ENCODE data around the gene IL1RL1.
A peak's percentile ranks its signal among the peaks of the same experiment; 100 is the strongest.

Gene IL1RL1

DNA sequence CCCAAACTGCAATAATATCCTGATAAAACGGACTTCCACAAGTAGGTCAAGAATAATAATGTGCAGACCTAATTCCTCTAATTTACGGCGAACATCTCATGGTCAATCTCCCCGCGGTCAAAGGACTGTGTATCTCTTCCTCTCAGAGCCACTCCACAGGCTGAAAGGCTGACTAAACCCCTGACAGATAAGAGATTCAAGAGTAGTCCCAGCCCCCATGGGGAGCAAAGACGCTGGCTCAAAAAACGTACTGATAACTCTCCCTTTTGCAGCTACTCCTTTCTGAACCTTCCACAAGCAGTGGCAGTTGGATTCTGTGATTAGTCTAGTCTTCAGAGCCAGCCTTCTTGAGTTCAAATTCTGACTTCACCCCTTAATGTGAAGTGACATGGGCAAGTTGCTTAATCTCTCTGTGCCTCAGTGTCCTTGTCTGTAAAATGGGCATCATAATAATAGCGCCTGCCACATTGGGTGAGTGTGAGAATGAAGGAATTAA lies 24.6 kb downstream of the IL1RL1 start:
- DNase-seq (ENCODE audit: low read depth in 2 of 2): no peak

DNA sequence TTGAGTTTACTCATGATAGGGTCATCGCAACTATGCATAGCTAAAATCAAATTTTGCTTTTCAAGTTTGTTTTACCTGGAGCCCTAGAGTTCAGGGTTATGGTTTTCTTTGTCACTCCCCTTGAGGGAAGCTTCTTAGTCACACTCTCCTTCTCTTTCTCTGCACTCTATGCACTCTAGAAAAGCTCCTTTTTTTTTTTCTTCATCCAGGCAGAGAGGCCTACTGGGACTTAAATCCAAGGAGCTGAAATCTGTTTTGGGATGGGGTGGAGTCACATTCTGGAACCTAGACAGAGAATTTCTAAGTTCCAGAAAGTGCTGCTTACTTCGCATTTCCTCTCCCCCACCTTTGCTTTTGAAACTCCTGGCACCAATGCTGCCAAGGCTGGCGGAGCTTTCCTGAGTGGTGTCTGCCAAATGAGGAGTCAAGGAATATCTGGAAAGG lies 25.2 kb downstream of the IL1RL1 start:
- no peak for DNase-seq (ENCODE audit: low read depth in 2 of 2)

DNA sequence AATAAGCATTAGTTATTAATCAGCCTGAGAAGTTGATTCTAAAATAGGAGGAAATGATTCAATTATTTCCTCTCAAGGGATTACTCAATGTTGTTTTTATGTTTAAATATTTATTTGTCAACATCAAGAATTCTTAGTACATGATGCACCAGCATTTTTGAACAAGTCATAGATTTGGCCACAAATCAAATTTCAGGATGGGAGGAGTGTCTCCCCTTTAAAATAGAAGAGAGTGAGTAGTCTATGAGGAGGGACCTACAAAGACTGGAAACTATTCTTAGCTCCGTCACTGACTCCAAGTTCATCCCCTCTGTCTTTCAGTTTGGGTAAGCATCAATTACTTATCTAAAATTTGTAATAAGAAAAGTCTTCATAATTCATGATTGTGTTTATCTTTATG lies 25.6 kb downstream of the IL1RL1 start:
- no peak for DNase-seq (ENCODE audit: low read depth in 2 of 2)

DNA sequence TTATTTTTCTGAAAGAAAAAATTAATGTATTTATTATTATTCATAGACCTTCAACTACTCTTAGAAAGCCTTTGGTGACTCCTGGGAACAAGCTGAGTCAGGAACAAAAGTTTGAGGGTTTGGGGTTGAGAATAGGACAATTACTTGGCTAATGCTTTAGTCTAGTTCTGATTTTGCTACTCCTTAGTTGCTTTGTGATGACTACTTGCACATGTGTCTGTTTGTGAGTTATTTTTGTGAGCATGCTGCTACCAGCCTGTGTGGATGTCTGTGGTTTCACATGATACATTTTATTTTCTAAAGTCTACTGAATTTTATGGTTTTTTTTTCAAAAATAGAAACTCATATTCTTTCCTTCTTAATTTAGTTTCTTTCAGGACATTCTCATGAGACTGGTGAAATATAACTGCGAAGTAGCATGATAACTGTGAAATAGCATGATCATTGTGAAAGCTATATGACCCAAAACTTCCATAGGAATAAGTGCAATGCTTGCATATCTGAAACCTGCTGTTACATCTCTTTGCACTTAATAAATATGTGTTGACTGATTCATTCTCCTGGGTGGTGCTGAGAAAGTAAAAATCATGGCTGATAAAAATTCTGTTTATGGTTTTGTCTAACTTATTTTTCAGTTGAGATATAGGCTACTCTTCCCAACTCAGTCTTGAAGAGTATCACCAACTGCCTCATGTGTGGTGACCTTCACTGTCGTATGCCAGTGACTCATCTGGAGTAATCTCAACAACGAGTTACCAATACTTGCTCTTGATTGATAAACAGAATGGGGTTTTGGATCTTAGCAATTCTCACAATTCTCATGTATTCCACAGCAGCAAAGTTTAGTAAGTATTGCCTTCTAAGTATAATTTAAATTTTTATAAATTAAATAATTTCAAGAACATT lies 26.4 kb downstream of the IL1RL1 start:
- no peak for DNase-seq (ENCODE audit: low read depth in 2 of 2)

DNA sequence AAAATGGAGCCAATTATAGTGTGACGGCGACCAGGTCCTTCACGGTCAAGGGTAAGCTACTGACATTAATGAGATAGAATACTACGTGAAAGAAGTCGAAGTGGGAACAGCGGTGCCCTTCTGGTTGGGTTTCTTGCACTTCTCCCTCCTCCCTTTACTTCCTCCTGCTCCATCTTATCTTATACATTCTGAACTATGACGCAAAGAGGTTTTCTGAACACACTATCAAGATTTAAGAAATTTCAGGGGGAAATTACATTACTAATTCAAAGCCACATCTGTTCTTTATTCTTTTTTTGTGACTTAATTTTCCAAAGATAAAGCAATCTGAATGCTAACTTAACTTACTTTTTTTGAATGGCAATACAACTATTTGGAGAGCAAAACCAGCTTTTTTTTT lies 29.4 kb downstream of the IL1RL1 start:
- DNase-seq (ENCODE audit: low read depth in 2 of 2): no peak

DNA sequence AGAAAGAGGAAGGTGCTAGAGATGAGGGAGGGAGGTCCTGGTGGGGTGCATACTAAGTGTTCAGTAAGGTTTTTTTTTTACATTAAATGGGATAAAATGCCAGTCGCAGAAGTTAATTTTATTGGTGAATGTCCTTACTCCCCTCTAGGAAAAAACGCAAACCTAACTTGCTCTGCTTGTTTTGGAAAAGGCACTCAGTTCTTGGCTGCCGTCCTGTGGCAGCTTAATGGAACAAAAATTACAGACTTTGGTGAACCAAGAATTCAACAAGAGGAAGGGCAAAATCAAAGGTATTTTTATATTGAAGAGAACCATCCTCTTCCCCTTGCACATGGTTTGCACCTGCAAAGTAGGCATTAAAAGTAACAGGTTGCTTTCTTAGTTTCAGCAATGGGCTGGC lies 31.5 kb downstream of the IL1RL1 start:
- no peak for DNase-seq (ENCODE audit: low read depth in 2 of 2)

DNA sequence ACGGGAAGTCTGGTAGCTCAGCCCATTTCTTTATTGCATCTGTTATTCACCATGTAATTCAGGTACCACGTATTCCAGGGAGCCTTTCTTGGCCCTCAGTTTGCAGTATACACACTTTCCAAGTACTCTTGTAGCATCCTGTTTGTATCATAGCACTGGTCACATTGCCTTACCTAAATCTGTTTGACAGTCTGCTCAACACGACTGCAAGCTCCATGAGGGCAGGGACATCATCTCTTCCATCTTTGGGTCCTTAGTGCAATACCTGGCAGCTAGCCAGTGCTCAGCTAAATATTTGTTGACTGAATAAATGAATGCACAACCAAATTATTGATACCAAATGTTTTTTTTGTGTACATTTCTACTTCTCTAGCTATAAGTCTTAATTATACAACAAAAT lies 33.0 kb downstream of the IL1RL1 start:
- DNase-seq (ENCODE audit: low read depth in 2 of 2): no peak

DNA sequence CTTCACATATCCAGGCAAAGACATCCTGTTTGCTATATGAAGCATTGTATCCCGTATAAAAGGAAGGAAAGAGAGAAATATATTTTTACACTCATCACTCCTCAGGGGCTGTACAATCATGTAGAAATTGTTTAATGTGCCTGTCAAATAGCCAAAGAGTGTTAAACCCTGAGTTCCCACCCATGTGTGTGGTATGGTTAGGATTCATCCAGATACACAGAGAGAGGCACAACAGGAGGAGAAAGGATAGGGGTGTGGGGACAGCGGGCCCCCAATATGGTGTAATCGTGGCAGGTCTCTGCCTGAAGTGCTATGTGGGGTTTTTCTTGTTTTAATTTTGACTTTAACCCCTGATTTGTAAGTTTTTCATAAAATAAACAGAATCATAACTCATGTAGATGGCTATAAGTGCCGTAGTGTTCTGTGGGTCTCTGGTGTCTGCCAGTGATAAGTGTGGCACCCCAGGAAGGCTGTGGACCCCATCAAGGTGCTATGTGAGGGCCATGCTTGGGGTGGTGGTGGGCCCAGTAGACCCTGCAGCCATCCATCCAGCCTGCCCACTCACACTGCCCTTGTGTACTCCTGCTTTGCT lies 34.1 kb downstream of the IL1RL1 start:
- no peak for DNase-seq (ENCODE audit: low read depth in 2 of 2)

DNA sequence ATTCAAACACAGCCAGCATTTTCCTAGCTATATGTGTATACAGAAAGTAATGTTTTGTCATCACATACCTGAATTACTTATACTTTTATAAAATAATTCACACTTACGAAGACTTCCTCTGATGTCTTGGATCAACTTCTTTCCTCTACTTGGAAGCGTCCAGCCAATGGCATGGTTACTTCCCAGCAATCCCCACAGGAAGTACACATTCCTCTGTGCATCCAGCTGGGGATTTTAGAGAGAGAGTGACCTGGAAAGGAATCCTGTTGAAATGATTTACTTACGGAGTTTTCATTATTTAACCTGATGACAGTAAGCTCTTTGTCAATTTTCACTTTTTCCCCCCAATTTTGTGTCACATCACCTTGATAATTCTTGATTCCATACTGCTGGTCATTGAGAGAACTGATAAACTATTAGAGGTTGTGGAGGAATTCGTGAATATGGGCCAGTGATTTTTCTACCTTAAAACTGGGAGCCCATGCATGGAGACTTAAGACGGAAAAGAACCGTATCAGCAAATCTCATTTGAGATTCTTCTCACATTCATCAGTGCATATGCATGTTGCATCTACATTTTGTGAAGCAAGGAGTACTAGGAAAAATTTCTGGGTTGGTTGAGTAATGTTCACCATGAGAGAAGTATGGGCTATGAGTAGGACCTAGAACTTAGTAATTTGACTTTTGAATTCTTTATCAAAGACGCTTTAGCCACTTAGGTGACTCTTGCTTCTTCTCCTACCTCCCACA lies 35.2 kb downstream of the IL1RL1 start:
- DNase-seq (ENCODE audit: low read depth in 2 of 2): no peak

DNA sequence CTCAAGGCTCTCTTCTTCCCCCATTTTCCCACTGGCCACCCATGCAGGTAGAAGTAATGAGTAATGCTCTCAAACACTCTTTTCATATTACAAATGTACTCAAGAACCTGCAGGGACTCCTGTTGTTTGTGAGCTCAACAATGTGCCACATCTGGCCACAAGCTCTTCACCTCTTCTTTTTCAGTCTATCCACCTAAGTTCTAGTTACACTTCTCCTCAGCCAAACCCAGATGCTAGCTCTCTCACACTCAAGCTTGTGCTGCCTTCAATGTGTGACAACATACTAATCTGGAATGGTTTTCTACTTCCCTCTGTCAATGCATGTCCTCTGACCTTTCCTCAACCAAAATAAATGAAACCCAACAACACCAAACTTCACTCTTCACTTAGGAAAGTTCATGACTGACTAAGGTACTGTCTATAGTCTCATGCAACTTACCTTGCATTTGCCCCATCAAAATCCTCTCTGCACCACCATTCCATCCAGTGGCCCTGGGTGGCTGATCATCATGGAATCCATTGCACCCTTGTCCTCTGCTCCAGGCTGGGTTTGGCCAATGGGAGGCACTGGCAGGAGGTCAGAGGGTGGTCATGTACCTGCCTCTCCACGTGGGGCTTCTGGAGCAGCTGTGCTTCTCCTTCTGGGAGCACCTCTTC lies 38.9 kb downstream of the IL1RL1 start:
- DNase-seq (ENCODE audit: low read depth in 2 of 2): no peak

DNA sequence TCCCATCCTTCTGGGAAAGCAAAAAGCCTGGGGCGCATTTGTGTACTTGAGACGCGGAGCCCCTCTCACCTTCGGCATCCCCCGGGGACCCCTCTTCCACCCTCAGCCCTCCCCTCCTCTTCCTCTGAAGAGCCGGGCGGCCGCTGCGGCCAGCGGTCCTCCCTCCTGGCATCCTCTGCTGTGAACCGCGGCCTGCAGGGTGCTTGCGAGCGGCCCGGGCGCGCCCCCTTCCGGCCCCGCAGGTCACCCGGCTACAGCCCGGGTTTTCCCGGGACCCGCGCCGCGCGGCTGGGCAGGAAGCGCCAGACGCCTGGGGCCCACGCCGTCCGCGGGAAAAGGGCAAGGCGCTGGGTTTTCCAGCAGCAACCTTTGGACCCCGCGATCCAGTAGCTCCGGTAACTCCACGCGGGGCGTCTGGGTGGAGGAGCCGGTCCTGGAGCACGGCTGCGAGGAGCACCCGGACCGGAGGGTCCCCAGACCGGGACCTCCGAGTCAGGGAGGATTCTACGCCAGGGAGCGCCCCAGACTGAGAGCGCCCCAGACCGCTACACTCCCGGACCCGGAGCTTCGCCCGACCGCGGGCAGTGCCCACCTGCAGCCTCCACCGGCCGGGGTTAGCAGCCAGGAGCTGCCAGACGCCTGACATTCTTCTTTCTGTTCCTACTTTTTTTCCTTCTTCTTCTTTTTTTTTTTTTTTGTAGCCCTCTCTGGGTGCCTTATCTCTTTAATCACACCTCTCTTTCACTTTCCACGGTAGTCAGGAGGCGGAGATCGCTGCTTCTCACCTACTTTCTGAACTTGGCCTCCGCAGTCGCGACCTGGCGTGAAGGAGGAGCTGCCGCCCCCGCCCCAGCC lies 44.4 kb downstream of the IL1RL1 start, which contains the start of gene IL18R1:
TSS of gene IL18R1 (plus strand) at position 271 of the 855 bp plus-strand sequence. CDS start 6,865 bp downstream, outside the sequence.
- DNase-seq (ENCODE audit: low read depth in 2 of 2): peak in 1 of 2 experiments; percentile 33

DNA sequence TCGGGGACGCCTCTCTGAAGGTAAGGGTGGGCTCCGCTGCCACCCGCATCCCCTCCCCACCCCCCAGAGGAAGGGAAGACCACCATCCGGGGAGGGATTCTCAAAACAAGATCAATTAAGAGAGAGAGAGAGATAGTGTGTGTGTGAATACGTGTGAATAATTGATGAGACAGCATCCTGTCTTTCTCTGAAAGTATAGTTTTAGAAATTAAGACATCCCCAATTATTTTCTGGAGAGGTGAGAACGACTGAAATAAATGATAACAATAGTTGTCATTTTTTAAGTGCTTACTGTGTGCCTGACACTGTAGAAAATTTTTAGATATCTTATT lies 45.0 kb downstream of the IL1RL1 start:
- no peak for DNase-seq (ENCODE audit: low read depth in 2 of 2)

DNA sequence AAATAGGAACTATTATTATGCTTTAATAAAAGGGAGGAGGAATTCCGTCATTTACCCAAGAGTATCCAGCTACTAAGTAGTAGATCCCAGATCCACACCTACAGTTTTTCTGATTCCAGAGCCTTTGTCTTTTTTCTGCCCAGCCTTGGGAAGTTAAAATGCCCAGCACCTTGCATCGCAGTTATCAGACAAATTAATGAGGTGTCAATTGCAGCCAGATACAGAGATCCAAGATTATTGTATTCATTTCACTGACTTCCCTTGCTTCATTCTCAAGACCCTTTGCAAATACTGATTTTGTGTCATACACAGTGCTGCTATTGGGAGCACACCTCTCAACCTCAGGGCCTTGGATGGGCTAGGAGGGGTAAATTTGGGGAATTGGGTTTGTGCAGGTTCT lies 45.4 kb downstream of the IL1RL1 start:
- no peak for DNase-seq (ENCODE audit: low read depth in 2 of 2)

DNA sequence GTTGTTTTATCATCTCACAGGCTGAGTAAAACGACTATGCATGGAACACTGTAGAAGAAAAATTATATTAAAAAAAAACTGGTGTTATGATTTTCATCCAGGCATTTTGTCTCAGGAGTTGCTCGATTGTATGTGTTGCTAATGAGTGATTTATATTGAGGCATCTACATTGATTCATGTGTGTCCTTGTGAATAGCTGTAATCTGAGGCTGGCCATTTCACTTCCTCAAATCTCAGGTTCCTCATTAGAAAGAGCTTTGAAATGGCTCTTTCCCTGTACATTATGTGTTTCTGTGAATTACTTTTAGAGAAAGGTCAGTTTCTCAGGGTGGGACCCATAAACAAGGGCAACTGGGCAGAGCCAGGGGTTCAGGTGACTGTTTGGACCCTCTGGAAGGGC lies 46.6 kb downstream of the IL1RL1 start:
- DNase-seq (ENCODE audit: low read depth in 2 of 2): no peak

DNA sequence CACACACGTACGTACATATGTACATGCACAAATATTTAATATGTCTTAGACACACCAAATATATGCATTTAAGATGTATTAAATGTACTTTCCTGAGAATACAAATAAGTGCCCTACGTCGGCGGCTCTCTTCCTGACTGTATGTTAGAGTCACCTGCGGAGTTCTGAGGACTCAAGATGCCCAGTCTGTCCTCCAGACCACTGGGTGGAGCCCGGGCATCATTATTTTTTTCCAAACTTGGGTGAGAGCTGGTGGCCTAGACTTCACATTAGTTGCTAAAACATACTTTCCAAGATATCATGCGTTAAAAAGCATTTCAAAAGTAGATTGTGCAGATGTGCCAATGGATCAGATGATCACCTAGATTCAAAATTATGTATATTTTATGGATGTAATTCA lies 47.1 kb downstream of the IL1RL1 start:
- no peak for DNase-seq (ENCODE audit: low read depth in 2 of 2)

DNA sequence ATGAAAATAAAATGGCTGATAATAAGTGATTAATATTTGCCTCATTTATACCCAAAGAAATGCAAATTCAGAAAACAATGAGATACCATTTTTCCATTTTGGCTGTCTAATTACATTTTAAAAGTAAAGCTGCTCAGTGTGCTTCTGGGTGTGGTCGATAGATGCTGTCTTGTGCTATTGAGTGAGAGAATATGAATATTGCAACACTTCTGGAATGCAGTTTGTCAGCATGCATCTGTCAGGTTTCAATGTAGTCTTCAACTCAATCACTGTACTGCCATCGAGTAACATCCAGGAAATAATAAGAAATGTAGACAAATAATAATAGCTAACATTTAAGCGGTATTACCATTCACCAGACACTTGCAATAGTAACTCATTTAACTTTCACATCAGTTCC lies 48.2 kb downstream of the IL1RL1 start:
- DNase-seq (ENCODE audit: low read depth in 2 of 2): no peak

DNA sequence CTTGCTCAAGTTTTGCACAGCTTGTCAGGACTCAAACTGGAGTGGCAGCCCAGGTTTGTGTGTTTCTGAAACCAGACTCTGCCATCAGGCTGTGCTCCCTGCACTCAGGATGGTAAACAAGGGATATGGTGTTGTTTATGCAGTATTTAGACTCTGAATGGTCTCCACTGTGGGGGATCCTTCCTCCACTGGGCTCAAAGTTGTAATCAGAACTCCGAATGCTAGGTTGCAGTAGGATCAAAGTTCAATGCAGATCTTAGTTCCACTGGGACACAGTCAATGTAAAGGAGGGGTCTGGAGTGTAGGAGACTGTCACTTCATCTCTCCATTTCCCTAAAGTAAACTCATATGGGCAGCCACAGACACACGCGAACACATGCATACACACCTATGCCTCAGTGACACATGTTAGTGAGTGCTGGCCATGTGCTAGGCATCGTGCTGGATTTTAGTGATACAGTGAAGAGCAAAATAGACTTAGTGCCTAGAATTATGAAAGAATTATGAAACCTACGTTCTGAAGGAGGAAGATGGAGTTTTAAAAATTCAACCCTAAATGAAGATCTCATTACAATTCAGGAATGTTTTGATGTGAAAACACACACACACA lies 50.4 kb downstream of the IL1RL1 start:
- no peak for DNase-seq (ENCODE audit: low read depth in 2 of 2)

DNA sequence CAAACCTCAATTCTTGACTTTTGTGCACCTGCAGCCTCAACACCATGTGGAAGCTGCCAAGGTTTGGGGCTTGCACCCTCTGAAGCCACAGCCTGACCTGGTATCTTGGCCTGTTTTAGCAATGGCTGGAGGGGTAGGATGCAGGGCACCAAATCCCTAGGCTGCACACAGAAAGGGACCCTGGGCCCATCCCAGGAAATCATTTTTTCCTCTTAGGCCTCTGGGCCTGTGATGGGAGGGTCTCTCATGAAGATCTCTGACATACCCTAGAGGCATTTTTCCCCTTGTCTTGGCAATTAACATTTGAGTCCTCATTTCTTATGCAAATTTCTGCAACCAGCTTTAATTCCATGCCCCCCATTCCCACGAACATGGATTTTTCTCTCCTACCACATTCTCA lies 54.4 kb downstream of the IL1RL1 start:
- DNase-seq (ENCODE audit: low read depth in 2 of 2): no peak

DNA sequence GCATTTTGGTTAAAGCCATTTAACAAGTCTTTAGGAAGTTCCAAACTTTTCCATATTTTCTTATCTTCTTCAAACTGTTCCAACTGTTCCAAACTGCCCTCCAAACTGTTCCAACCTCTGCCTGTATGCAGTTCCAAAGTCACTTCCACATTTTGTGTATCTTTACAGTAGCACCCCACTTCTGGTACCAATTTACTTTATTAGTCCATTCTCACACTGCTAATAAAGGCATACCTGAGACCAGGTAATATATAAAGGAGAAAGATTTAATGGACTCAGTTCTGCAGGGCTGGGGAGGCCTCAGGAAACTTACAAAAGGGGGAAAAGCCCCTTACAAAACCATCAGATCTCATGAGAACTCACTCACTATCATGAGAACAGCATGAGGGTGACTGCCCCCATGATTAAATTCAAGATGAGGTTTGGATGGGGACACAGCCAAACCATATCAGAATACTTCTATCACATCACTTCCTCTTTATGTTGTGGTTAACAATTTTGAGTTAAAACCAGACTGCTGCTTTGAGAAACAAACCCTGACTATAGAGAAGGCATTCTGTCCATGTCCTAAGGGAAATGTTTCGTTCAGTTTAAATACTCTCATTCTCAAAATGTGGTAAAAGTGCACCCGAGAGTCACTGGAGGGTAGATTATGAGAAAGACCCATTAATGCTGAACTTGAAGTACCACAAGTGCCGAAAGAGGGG lies 55.2 kb downstream of the IL1RL1 start:
- DNase-seq (ENCODE audit: low read depth in 2 of 2): no peak

Data from fibroblast of skin of left biceps (primary cell).